Breast epithelium (tissue), 3 donors: ENCODE data around the gene GPHB5.

Source experiments
- POLR2A ChIP-seq: fragments of 450-650 bp; IDR thresholded peaks from one replicate; pipeline ENCODE4 v1.6.1; 2016; ENCODE audit warnings: antibody characterized with exemption, mild to moderate bottlenecking, moderate library complexity
- TF ChIP-seq, protein P1 (sequence below), 3 donors: fragments of 450-650 bp; IDR thresholded peaks; one replicate each; pipeline ENCODE4 v1.5.1; 2016 to 2017; ENCODE audit warnings: antibody characterized with exemption in 3 of 3, mild to moderate bottlenecking in 3 of 3, moderate library complexity in 3 of 3

DNA sequence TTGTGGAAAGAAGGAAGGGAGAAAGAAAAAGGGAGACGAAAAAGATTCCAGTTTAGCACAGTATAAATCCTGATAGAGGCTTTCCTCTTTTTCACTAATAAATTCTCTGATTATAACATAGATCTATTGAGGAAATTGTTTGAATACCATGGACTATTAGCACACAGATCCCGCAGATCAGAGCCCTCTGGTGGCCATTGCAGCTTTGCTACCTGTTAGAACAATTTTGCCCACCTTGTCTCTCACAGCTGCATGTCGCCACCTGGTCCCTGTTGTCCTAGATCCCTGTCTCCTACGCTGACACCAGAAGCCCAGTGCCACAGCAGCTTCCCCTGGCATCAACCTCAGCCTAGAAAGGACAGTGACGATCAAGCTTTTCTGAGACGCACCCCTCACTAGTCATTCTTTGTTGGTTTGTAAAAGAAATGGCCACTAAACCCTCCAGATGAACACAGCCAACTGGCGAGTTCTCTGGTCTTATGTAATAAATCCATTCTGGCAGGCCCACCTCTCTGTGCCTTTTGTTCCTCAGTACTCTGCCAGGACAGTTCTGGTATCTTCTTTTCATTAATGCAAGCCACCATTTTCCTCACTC, 9.9 kb downstream of the GPHB5 start:
- TF ChIP-seq, protein P1, sequence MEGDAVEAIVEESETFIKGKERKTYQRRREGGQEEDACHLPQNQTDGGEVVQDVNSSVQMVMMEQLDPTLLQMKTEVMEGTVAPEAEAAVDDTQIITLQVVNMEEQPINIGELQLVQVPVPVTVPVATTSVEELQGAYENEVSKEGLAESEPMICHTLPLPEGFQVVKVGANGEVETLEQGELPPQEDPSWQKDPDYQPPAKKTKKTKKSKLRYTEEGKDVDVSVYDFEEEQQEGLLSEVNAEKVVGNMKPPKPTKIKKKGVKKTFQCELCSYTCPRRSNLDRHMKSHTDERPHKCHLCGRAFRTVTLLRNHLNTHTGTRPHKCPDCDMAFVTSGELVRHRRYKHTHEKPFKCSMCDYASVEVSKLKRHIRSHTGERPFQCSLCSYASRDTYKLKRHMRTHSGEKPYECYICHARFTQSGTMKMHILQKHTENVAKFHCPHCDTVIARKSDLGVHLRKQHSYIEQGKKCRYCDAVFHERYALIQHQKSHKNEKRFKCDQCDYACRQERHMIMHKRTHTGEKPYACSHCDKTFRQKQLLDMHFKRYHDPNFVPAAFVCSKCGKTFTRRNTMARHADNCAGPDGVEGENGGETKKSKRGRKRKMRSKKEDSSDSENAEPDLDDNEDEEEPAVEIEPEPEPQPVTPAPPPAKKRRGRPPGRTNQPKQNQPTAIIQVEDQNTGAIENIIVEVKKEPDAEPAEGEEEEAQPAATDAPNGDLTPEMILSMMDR (IDR thresholded peaks at IDR 0.05), result no peak
- TF ChIP-seq POLR2A, result no peak
